Ishikawa (cell line): ENCODE measurements around the gene GTPBP4.

Experiments
- EGR1 ChIP-seq: IDR thresholded peaks from 2 replicates; pipeline ENCODE4 v1.6.1; 2012
- RAD21 ChIP-seq: IDR thresholded peaks from 2 replicates; pipeline ENCODE4 v1.6.1; 2012; ENCODE audit warnings: low read depth
- TAF1 ChIP-seq: IDR thresholded peaks from 2 replicates; pipeline ENCODE4 v1.6.1; 2012; ENCODE audit warnings: low read depth, mild to moderate bottlenecking
- TF ChIP-seq, protein P1 (sequence below): IDR thresholded peaks from 2 replicates; pipeline ENCODE4 v1.6.1; 2012; ENCODE audit warnings: low read depth, mild to moderate bottlenecking

DNA sequence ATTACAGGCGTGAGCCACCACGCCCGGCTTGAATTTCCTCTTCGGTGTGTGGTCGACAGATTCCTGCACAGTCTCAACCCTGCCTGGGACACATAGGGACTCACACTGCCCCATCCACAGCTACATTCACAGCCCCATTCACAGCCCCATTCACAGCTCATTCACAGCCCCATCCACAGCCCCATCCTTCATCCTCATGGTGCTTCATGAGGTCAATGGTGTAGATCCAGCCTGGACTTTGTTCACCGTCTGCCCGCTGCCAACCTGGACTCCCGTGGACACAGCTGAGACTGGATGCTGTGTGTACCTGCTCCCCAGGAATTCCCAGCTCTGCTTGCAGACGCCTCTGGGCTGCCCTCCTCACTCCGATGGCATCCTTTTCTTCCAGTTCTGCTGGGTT, 32.2 kb downstream of the GTPBP4 start:
- TF ChIP-seq, protein P1, sequence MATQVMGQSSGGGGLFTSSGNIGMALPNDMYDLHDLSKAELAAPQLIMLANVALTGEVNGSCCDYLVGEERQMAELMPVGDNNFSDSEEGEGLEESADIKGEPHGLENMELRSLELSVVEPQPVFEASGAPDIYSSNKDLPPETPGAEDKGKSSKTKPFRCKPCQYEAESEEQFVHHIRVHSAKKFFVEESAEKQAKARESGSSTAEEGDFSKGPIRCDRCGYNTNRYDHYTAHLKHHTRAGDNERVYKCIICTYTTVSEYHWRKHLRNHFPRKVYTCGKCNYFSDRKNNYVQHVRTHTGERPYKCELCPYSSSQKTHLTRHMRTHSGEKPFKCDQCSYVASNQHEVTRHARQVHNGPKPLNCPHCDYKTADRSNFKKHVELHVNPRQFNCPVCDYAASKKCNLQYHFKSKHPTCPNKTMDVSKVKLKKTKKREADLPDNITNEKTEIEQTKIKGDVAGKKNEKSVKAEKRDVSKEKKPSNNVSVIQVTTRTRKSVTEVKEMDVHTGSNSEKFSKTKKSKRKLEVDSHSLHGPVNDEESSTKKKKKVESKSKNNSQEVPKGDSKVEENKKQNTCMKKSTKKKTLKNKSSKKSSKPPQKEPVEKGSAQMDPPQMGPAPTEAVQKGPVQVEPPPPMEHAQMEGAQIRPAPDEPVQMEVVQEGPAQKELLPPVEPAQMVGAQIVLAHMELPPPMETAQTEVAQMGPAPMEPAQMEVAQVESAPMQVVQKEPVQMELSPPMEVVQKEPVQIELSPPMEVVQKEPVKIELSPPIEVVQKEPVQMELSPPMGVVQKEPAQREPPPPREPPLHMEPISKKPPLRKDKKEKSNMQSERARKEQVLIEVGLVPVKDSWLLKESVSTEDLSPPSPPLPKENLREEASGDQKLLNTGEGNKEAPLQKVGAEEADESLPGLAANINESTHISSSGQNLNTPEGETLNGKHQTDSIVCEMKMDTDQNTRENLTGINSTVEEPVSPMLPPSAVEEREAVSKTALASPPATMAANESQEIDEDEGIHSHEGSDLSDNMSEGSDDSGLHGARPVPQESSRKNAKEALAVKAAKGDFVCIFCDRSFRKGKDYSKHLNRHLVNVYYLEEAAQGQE = no peak
- no peak for TF ChIP-seq TAF1
- TF ChIP-seq EGR1 = no peak
- no peak for TF ChIP-seq RAD21
